ENCODE measurements around the gene AK9. TPM values are rescaled to one million over a fixed set of nuclear protein-coding genes. Genes with fewer than 3 reads are reported as not detected.

The AK9 gene
- total RNA-seq, 1 experiment from 2014 or later = 3.5 TPM

DNA sequence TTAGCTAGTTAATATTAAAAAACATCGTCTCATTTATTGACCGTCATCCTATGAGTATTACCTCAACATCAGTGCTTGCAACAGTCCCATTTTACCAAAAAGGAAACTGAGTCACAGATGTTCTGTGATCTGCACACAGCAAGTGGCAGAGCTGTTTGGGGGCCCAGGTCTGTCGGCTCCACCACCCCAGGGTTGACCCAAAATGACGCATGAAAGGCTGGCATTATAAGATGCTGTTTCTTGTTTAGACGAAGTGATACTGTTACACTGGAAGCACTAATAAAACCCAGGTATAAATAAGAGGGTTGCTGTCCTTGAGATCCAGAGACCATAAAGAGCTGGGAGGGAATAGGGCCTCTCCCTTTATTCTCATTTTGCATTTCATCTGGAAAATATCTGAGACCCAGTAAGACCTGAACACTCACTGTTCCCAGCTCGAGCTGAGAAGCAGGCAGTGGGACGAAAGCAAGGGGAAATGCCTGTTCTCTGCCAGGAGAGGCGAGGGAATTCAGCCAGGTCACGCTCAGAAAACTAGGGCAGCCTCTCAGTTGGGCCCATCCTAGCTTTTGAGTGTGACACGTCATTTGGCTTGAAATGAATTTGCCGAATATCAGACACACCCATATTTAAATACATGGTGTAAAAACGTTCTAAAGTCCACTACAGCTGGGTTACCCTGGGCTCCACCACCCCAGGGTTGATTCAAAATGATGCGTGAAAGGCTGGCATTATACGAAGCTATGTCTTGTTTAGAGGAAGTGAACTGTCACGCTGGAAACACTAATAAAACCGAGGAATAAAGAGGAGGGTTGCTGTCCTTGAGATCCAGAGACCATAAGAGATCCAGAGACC, 234.1 kb downstream of the AK9 start:
- RAD21 ChIA-PET (ENCODE audit: low non-redundant PET in 1 of 2, low total read pairs in 2 of 2, uncharacterized antibody in 2 of 2, unreplicated experiment in 2 of 2) = no interaction called here
- Histone ChIP-seq H3K79me2 (ENCODE audit: insufficient read depth, low read length) (no peaks in the 10 kb centered on the region), H3K9me3 (ENCODE audit: control insufficient read depth in 1 of 2, insufficient read depth in 1 of 2, low read depth in 1 of 2, low read length in 2 of 2) (no peaks in the 10 kb centered on the region), H3K9me2 (ENCODE audit: insufficient read depth) (no peaks in the 10 kb centered on the region), H4K20me1 (ENCODE audit: insufficient read depth) (no peaks in the 10 kb centered on the region), H3K27ac (ENCODE audit: low read depth, low read length) (no peak overlapping the region), H3K36me3 (ENCODE audit: control insufficient read depth in 1 of 2, insufficient read depth in 2 of 2, low read length in 2 of 2) (peaks cover 0 to 2% of the 10 kb centered on the region in 2 experiments; a peak in 1 of 4 replicates), H3K9ac (ENCODE audit: low read length) (no peak overlapping the region), H3K4me3 (replicated peaks in 1 of 2; ENCODE audit: low read depth in 1 of 2, low read length in 2 of 2) (peak overlapping the region; percentile 82 to 85; a peak in 3 of 4 replicates), H2AFZ (ENCODE audit: low read depth, low read length, poor library complexity, severe bottlenecking) (no peak overlapping the region), H3K4me1 (ENCODE audit: control insufficient read depth in 1 of 2, insufficient read depth in 2 of 2, low read length in 2 of 2) (peaks cover 4 to 43% of the 10 kb centered on the region in 2 experiments; a peak in 3 of 4 replicates), H3K4me2 (ENCODE audit: low read length) (peak overlapping the region; percentile 93), H3K27me3 (ENCODE audit: insufficient read depth, low read length) (no peaks in the 10 kb centered on the region)
- CTCF ChIA-PET = interaction anchor here (1.2 kb wide), 1 partner anchor 16 kb away, joined by 3 read pairs; the partner anchor contains the start of genes PPIL6 and SMPD2
- TF ChIP-seq FOSL1 (IDR thresholded peaks at IDR 0.05; ENCODE audit: low read depth) = no peak
- no peak for TF ChIP-seq JUND (IDR thresholded peaks at IDR 0.05)
- TF ChIP-seq ZFX (IDR thresholded peaks at IDR 0.05) = no peak
- no peak for TF ChIP-seq ATF3 (IDR thresholded peaks at IDR 0.05)
- no peak for TF ChIP-seq TCF7L2 (IDR thresholded peaks at IDR 0.05; ENCODE audit: borderline replicate concordance, extremely low read depth, insufficient read depth, insufficient read length)
- TF ChIP-seq SRF (IDR thresholded peaks at IDR 0.05; ENCODE audit: low read depth) = no peak
- TF ChIP-seq, protein P1, sequence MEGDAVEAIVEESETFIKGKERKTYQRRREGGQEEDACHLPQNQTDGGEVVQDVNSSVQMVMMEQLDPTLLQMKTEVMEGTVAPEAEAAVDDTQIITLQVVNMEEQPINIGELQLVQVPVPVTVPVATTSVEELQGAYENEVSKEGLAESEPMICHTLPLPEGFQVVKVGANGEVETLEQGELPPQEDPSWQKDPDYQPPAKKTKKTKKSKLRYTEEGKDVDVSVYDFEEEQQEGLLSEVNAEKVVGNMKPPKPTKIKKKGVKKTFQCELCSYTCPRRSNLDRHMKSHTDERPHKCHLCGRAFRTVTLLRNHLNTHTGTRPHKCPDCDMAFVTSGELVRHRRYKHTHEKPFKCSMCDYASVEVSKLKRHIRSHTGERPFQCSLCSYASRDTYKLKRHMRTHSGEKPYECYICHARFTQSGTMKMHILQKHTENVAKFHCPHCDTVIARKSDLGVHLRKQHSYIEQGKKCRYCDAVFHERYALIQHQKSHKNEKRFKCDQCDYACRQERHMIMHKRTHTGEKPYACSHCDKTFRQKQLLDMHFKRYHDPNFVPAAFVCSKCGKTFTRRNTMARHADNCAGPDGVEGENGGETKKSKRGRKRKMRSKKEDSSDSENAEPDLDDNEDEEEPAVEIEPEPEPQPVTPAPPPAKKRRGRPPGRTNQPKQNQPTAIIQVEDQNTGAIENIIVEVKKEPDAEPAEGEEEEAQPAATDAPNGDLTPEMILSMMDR (IDR thresholded peaks at IDR 0.05 in 2 of 3, conservative IDR thresholded peaks at IDR 0.05 in 1 of 3; ENCODE audit: borderline replicate concordance in 1 of 3, insufficient read depth in 1 of 3, low read depth in 2 of 3, low read length in 2 of 3) = no peak
- TF ChIP-seq YY1 (IDR thresholded peaks at IDR 0.05; ENCODE audit: extremely low read depth, insufficient replicate concordance, low read depth, low read length) = no peak
- no peak for TF ChIP-seq POLR2AphosphoS5 (IDR thresholded peaks at IDR 0.05; ENCODE audit: low read depth, low read length)
- TF ChIP-seq EZH2phosphoT487 (IDR thresholded peaks at IDR 0.05; ENCODE audit: borderline replicate concordance) = no peak
- TF ChIP-seq RAD21 (IDR thresholded peaks at IDR 0.05; ENCODE audit: low read depth) = no peak
- TF ChIP-seq EZH2 (IDR thresholded peaks at IDR 0.05) = no peak
- TF ChIP-seq, protein P2, sequence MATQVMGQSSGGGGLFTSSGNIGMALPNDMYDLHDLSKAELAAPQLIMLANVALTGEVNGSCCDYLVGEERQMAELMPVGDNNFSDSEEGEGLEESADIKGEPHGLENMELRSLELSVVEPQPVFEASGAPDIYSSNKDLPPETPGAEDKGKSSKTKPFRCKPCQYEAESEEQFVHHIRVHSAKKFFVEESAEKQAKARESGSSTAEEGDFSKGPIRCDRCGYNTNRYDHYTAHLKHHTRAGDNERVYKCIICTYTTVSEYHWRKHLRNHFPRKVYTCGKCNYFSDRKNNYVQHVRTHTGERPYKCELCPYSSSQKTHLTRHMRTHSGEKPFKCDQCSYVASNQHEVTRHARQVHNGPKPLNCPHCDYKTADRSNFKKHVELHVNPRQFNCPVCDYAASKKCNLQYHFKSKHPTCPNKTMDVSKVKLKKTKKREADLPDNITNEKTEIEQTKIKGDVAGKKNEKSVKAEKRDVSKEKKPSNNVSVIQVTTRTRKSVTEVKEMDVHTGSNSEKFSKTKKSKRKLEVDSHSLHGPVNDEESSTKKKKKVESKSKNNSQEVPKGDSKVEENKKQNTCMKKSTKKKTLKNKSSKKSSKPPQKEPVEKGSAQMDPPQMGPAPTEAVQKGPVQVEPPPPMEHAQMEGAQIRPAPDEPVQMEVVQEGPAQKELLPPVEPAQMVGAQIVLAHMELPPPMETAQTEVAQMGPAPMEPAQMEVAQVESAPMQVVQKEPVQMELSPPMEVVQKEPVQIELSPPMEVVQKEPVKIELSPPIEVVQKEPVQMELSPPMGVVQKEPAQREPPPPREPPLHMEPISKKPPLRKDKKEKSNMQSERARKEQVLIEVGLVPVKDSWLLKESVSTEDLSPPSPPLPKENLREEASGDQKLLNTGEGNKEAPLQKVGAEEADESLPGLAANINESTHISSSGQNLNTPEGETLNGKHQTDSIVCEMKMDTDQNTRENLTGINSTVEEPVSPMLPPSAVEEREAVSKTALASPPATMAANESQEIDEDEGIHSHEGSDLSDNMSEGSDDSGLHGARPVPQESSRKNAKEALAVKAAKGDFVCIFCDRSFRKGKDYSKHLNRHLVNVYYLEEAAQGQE (IDR thresholded peaks at IDR 0.05; ENCODE audit: low read depth) = no peak
- no peak for TF ChIP-seq SP1 (IDR thresholded peaks at IDR 0.05; ENCODE audit: low read depth)
- TF ChIP-seq, protein P3, sequence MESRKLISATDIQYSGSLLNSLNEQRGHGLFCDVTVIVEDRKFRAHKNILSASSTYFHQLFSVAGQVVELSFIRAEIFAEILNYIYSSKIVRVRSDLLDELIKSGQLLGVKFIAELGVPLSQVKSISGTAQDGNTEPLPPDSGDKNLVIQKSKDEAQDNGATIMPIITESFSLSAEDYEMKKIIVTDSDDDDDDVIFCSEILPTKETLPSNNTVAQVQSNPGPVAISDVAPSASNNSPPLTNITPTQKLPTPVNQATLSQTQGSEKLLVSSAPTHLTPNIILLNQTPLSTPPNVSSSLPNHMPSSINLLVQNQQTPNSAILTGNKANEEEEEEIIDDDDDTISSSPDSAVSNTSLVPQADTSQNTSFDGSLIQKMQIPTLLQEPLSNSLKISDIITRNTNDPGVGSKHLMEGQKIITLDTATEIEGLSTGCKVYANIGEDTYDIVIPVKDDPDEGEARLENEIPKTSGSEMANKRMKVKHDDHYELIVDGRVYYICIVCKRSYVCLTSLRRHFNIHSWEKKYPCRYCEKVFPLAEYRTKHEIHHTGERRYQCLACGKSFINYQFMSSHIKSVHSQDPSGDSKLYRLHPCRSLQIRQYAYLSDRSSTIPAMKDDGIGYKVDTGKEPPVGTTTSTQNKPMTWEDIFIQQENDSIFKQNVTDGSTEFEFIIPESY (IDR thresholded peaks at IDR 0.05; ENCODE audit: extremely low read depth, insufficient replicate concordance, low read length) = no peak
- TF ChIP-seq SIN3A (IDR thresholded peaks at IDR 0.05; ENCODE audit: low read depth) = no peak
- TF ChIP-seq ZNF274 (IDR thresholded peaks at IDR 0.05; ENCODE audit: low read depth, low read length) = no peak
- ATAC-seq (no peak), DNase-seq (ENCODE audit: low read depth, low spot score) (no peak)
- POLR2A ChIA-PET = no interaction called here
- BruUV-seq (replicated peaks) = no TSS peak
- intact Hi-C loops (cut with micrococcal nuclease) = no loop called here
